Stomach (tissue), 4 donors: ENCODE results near the gene TAF4.

Source experiments
- EP300 ChIP-seq: sonication (generic); formaldehyde crosslinking; IDR thresholded peaks from one replicate; pipeline ENCODE4 v1.6.1; 2017; ENCODE audit warnings: antibody characterized with exemption
- POLR2A ChIP-seq, 4 donors: fragments of 450-650 bp; IDR thresholded peaks; one replicate each; pipeline ENCODE4 v1.6.1; 2016; ENCODE audit warnings: antibody characterized with exemption in 4 of 4, control low read depth in 2 of 4, mild to moderate bottlenecking in 1 of 4, moderate library complexity in 1 of 4
- POLR2AphosphoS5 ChIP-seq, 3 donors: sonication (generic); formaldehyde crosslinking; IDR thresholded peaks; one replicate each; pipeline ENCODE4 v1.6.1; 2016; ENCODE audit warnings: antibody characterized with exemption in 3 of 3
- TF ChIP-seq, protein P1 (sequence below), 7 experiments: fragments of 450-650 bp in 4 of 7; fragments of 200-600 bp in 3 of 7; sonication (generic) in 3 of 7; IDR thresholded peaks; one replicate each; pipeline ENCODE4 v1.5.1; 2016 to 2019; ENCODE audit warnings: antibody characterized with exemption in 7 of 7, control low read depth in 2 of 7, mild to moderate bottlenecking in 1 of 7

DNA sequence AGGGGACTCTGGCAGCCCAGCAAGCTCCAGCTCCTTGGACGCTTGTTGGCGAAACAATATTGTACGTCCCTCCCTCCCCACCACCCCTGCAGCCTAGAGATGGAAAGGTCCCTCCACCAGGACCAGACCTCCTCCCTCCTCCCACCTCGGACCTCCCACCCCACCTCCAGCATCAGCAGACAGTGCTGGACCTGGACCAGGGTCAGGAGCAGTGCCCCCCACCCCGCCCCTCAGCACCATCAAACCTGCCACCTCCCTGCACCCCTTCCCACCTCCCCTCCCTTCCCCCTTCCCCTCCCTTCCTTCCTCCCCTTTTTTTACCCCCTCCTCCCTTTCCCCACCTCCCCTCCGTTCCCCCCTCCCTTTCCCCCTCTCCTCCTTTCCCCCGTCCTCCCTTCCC, 98.4 kb downstream of the TAF4 start:
- TF ChIP-seq, protein P1, sequence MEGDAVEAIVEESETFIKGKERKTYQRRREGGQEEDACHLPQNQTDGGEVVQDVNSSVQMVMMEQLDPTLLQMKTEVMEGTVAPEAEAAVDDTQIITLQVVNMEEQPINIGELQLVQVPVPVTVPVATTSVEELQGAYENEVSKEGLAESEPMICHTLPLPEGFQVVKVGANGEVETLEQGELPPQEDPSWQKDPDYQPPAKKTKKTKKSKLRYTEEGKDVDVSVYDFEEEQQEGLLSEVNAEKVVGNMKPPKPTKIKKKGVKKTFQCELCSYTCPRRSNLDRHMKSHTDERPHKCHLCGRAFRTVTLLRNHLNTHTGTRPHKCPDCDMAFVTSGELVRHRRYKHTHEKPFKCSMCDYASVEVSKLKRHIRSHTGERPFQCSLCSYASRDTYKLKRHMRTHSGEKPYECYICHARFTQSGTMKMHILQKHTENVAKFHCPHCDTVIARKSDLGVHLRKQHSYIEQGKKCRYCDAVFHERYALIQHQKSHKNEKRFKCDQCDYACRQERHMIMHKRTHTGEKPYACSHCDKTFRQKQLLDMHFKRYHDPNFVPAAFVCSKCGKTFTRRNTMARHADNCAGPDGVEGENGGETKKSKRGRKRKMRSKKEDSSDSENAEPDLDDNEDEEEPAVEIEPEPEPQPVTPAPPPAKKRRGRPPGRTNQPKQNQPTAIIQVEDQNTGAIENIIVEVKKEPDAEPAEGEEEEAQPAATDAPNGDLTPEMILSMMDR (IDR thresholded peaks at IDR 0.05) = no peak
- no peak for TF ChIP-seq POLR2A (IDR thresholded peaks at IDR 0.05)
- TF ChIP-seq EP300 = no peak
- TF ChIP-seq POLR2AphosphoS5 (IDR thresholded peaks at IDR 0.05) = no peak
